ENCODE results near the gene CPHXL. TPM values are rescaled to one million over a fixed set of nuclear protein-coding genes. Genes with fewer than 3 reads are reported as not detected.

The CPHXL gene
- total and polyA plus RNA-seq, 2 of the 4 experiments (the other 2 are of a cell fraction) = not detected

GRCh38 chr16:75742424-75743047 lies 16.2 kb upstream of the CPHXL start:
- H2BK20ac ChIP-seq (ENCODE audit: low read depth, low read length) = no peak overlapping the region
- peaks cover 9% of the 10 kb centered on the region for H3K9me3 ChIP-seq (ENCODE audit: control insufficient read depth, insufficient read depth, low read length)
- no peak overlapping the region for H3K14ac ChIP-seq (replicated peaks; ENCODE audit: low read depth, low read length)
- H2AFZ ChIP-seq (replicated peaks; ENCODE audit: low read length, poor library complexity) = no peak overlapping the region
- no TSS peak for BruUV-seq (replicated peaks)
- ATAC-seq (ENCODE audit: low read depth) (no peak), DNase-seq (no peak)
- no peak overlapping the region for H3K4me3 ChIP-seq (ENCODE audit: insufficient read depth, low read depth, low read length)
- no peak overlapping the region for H3K4ac ChIP-seq (ENCODE audit: low read depth, low read length)
- dilution Hi-C loops (cut with HindIII; ENCODE audit: low sequenced_read_pairs, unreplicated experiment) (no loop called here), in situ Hi-C loops (cut with MboI; ENCODE audit: low sequenced_read_pairs) (no loop called here), intact Hi-C loops (cut with micrococcal nuclease) (no loop called here)
- H3K18ac ChIP-seq (ENCODE audit: low read depth, low read length) = no peak overlapping the region
- no peaks in the 10 kb centered on the region for H3K4me1 ChIP-seq (ENCODE audit: control insufficient read depth, insufficient read depth, low read length)
- H2AK9ac ChIP-seq (replicated peaks; ENCODE audit: low read depth, low read length, poor library complexity) = no peak overlapping the region
- TF ChIP-seq FOS (IDR thresholded peaks at IDR 0.05; ENCODE audit: low read depth, low read length) = no peak
- no peak for TF ChIP-seq BHLHE40 (IDR thresholded peaks at IDR 0.05; ENCODE audit: low read depth, low read length)
- TF ChIP-seq NFE2L2 (IDR thresholded peaks at IDR 0.05; ENCODE audit: low read depth, low read length) = no peak
- H2AK5ac ChIP-seq (ENCODE audit: low read depth, low read length) = no peak overlapping the region
- H3K4me2 ChIP-seq (ENCODE audit: low read depth, low read length) = no peak overlapping the region
- H3K79me1 ChIP-seq (ENCODE audit: low read depth in 1 of 2, low read length in 2 of 2) = no peaks in the 10 kb centered on the region
- H3K27me3 ChIP-seq (ENCODE audit: control insufficient read depth, insufficient read depth, low read length) = peaks cover under 1% of the 10 kb centered on the region
- WGBS, 2 experiments (ENCODE audit: extremely low coverage in 2 of 2, insufficient read length in 1 of 2) = no CpG with 5 or more reads among the region's 1 CpG
- H3K9me1 ChIP-seq (ENCODE audit: insufficient read depth, low read length) = no peaks in the 10 kb centered on the region
- H3K23ac ChIP-seq (ENCODE audit: low read depth, low read length) = no peak overlapping the region
- H2BK15ac ChIP-seq (ENCODE audit: low read depth, low read length) = no peak overlapping the region
- no peak overlapping the region for H2BK5ac ChIP-seq (ENCODE audit: low read depth, low read length, poor library complexity, severe bottlenecking)
- H3K9ac ChIP-seq (ENCODE audit: low read depth, low read length) = no peak overlapping the region
- no peaks in the 10 kb centered on the region for H4K20me1 ChIP-seq (ENCODE audit: insufficient read depth, low read length)
- no peak overlapping the region for H4K8ac ChIP-seq (ENCODE audit: low read depth in 2 of 2, low read length in 2 of 2)
- ChIA-PET POLR2A (ENCODE audit: unreplicated experiment) (interaction anchor here (0.7 kb wide), 1 partner anchor 95 kb away, joined by 9 read pairs; the partner anchor contains the start of genes KARS1 and TERF2IP), CTCF (no interaction called here)
- no peaks in the 10 kb centered on the region for H3K36me3 ChIP-seq (ENCODE audit: control insufficient read depth, insufficient read depth, low read length)
- no peak overlapping the region for H2BK120ac ChIP-seq (ENCODE audit: low read depth, low read length)
- H3K27ac ChIP-seq (ENCODE audit: insufficient read depth, low read length) = no peak overlapping the region
- H3K56ac ChIP-seq (ENCODE audit: extremely low read depth, insufficient read depth, low read length) = no peak overlapping the region
- no peak overlapping the region for H4K5ac ChIP-seq (ENCODE audit: low read depth, low read length)
- H4K91ac ChIP-seq (ENCODE audit: insufficient read depth, low read depth, low read length) = no peak overlapping the region

All from IMR-90 (cell line).